ENCODE data around the gene GPR139.

- TF ChIP-seq REST (IDR thresholded peaks at IDR 0.05; ENCODE audit: insufficient replicate concordance, low read depth) = no peak
- no peak for TF ChIP-seq CTCF (IDR thresholded peaks at IDR 0.05; ENCODE audit: insufficient read depth, low read length)
- no peak for TF ChIP-seq GABPA (IDR thresholded peaks at IDR 0.05; ENCODE audit: low read depth)
Observed at GRCh38 chr16:20041924-20042596, 31.6 kb downstream of the GPR139 start.
